Brain microvascular endothelial cell (primary cell): ENCODE data around the gene AGBL1.

Source experiments
- DNase-seq: peaks from one replicate; pipeline ENCODE4 v3.0.0-alpha.2; 2020
- H3K27ac ChIP-seq: fragments of 250-450 bp; sonication (Bioruptor Pico); 2 replicates; pipeline ENCODE4 v1.5.1; 2020; ENCODE audit warnings: mild to moderate bottlenecking, moderate library complexity
- H3K27me3 ChIP-seq: fragments of 250-450 bp; sonication (Bioruptor Pico); replicated peaks from 2 replicates; pipeline ENCODE4 v1.5.1; 2020; ENCODE audit warnings: mild to moderate bottlenecking
- H3K36me3 ChIP-seq: fragments of 250-450 bp; sonication (Bioruptor Pico); replicated peaks from 2 replicates; pipeline ENCODE4 v1.5.1; 2020; ENCODE audit warnings: mild to moderate bottlenecking
- H3K4me3 ChIP-seq: 2 replicates; pipeline ENCODE4 v1.5.1; 2011; ENCODE audit warnings: low read depth, mild to moderate bottlenecking, control low read depth, low read length, moderate library complexity
- in situ Hi-C: cut with HindIII; loops from 2 replicates; pipeline ENCODE4 v1.10.0; 2017; ENCODE audit warnings: low sequenced_read_pairs, low pct_ligation_motif_present
- TF ChIP-seq, protein P1 (sequence below): IDR thresholded peaks from 2 replicates; pipeline ENCODE4 v1.5.1; 2011; ENCODE audit warnings: low read depth, mild to moderate bottlenecking, moderate library complexity, low read length, control low read depth, inconsistent platforms; ENCODE audit errors: missing control alignments

The AGBL1 gene

DNA sequence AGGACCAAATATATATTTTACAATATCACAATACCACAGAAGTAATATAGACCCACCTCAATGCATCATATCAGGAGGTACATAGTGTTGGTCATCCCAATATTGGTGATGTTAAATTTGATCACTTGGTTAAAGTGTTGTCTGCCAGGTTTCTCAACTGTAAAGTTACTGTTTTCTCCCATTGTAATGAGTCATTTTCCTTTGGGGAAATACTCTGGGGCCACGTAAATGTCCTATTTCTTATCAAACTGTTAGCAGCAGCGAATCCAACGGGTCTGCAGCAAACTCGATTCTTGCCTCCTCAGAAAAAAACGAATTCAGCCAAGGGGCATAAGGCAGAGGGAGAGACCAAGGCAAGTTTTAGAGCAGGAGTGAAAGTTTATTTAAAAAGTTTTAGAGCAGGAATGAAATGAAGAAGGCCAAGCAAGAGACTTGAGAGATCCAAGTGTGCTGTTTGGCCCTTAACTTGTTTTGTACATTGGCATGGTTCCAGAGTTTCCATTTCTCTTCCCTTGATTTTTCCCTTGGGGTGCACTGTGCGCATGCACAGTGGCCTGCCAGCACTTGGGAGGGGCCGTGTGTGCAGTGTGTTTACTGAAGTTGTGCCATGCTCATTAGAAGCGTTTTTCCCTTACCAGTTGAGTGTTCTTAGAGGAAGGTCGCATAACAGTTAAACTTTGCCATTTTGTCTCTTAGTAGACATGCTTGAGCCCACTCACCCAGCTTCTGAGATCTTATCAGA lies 512.5 kb downstream of the AGBL1 start:
- Histone ChIP-seq H3K36me3 (no peaks in the 10 kb centered on the region), H3K4me3 (no peak overlapping the region), H3K27me3 (no peaks in the 10 kb centered on the region), H3K27ac (no peak overlapping the region)
- TF ChIP-seq, protein P1, sequence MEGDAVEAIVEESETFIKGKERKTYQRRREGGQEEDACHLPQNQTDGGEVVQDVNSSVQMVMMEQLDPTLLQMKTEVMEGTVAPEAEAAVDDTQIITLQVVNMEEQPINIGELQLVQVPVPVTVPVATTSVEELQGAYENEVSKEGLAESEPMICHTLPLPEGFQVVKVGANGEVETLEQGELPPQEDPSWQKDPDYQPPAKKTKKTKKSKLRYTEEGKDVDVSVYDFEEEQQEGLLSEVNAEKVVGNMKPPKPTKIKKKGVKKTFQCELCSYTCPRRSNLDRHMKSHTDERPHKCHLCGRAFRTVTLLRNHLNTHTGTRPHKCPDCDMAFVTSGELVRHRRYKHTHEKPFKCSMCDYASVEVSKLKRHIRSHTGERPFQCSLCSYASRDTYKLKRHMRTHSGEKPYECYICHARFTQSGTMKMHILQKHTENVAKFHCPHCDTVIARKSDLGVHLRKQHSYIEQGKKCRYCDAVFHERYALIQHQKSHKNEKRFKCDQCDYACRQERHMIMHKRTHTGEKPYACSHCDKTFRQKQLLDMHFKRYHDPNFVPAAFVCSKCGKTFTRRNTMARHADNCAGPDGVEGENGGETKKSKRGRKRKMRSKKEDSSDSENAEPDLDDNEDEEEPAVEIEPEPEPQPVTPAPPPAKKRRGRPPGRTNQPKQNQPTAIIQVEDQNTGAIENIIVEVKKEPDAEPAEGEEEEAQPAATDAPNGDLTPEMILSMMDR: no peak
- in situ Hi-C loops: no loop called here
- no peak for DNase-seq

DNA sequence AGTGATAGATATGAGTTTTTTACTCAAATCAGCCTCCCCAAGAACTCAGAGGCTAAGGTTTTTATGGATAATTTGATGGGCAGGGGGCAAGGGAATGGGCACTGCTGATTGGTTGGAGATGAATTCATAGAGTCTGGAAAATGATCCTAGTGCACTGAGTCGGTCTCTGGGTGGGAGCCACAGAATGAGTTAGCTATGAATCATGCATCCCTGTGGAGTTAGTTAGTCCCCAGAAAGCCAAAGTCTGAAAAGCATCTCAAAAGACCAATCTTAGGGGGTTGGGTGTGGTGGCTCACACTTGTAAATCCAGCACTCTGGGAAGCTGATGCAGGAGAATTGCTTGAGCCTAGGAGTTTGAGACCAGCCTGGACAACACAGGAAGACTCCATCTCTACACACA lies 516.1 kb downstream of the AGBL1 start:
- Histone ChIP-seq H3K27ac (no peak overlapping the region), H3K36me3 (no peaks in the 10 kb centered on the region), H3K4me3 (no peak overlapping the region), H3K27me3 (no peaks in the 10 kb centered on the region)
- TF ChIP-seq, protein P1: no peak
- no peak for DNase-seq
- in situ Hi-C loops: no loop called here

DNA sequence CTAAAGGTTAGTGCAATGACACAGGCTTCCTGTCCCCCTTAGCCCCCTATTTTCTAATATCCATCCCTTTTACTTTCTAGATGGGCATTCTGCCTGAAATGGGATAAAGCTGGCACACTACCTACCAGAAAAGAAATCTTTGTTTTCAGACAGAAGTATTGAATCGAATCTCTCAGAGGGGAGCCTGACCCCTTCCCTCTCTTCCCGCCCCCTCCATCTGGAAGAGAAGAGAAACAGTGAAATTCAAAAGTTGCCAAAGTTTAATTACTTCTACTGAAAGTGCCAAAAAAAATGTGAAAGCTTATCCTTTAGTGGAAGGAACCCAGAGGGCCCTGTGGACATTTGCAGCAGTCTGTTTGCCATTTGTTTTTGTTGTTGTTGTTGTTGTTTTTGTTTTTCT lies 523.8 kb downstream of the AGBL1 start:
- no peaks in the 10 kb centered on the region for H3K36me3 ChIP-seq
- no peak overlapping the region for H3K27ac ChIP-seq
- in situ Hi-C loops: no loop called here
- TF ChIP-seq, protein P1: no peak
- DNase-seq: no peak
- H3K27me3 ChIP-seq: no peaks in the 10 kb centered on the region
- no peak overlapping the region for H3K4me3 ChIP-seq

DNA sequence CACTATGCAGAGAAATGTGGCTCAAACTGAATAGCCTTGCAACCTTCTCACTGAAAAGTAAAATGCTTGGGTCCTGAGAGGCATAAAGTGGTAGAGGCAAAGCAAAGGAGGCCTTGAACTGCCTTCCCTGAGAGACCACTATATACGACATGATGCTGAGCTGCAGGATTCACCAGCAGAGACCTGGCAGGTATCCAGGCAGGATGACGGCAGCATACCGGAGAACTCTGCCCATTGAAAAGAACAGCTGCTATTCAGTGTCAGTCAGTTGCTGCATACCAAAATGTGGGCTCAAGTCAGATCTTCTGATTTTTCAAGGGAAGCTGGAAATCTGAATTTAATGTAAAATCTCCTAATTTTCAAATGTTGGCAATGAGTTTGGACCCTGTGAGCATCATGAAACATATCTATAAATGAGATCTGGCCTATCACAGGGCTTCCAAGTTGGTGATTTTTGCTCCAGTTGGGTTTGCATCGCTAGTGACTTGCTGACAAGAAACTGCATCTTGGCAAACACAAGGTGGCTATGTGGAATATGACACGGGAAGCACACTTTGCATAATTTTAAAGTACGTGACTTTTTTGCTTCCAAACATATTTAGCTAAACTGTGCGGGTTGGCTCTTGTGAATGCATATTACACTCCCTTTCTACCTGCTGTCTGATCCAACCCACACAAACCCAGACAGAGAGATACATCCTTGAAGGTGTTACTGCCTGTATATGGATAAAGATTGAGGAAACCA lies 529.0 kb downstream of the AGBL1 start:
- no peaks in the 10 kb centered on the region for H3K36me3 ChIP-seq
- DNase-seq: no peak
- no peak overlapping the region for H3K4me3 ChIP-seq
- no peak overlapping the region for H3K27ac ChIP-seq
- TF ChIP-seq, protein P1: no peak
- H3K27me3 ChIP-seq: no peaks in the 10 kb centered on the region
- in situ Hi-C loops: no loop called here

DNA sequence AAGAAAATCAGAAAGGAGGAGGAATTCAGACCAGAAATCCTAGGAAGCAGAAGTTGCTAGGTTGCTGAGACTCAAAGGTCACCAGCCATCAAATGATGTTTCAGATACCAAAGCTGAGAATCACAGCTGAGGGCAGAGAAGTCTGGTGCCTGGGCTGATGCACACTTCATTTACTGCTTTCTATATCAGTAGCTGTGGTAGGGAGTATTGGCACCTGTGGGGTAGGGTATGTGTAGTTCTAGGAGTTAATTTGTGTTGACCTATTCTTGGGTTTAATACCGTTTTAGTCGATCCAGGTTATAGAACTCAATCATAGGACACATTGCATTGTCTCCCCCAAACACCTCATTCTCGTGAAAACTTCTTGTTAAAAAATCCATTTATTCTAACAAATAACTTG lies 529.6 kb downstream of the AGBL1 start:
- H3K27ac ChIP-seq: no peak overlapping the region
- in situ Hi-C loops: no loop called here
- H3K4me3 ChIP-seq: no peak overlapping the region
- no peaks in the 10 kb centered on the region for H3K27me3 ChIP-seq
- no peaks in the 10 kb centered on the region for H3K36me3 ChIP-seq
- TF ChIP-seq, protein P1: no peak
- DNase-seq: no peak

DNA sequence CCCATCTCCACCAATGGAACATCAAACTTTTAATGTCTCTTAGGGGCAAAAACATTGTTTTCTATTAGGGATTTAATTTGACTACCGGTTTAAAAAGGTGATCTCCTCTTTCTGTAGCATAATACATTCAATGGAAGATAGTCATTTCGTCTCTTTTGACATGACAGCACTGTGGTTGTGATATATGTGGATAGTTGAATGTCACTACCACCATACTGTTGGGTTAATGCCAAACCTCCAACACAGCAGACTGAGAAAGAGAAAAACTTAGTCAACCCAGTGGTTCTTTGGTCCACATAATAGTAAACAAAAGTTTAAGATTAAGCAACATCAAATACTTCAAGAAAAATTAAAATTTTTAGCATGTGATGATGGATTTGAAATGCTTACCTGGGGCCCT lies 530.4 kb downstream of the AGBL1 start:
- H3K27me3 ChIP-seq: no peaks in the 10 kb centered on the region

More for the DNA sequence above, 530.4 kb downstream of the AGBL1 start:
- in situ Hi-C loops: no loop called here
- H3K4me3 ChIP-seq: no peak overlapping the region
- no peak for DNase-seq
- no peak overlapping the region for H3K27ac ChIP-seq
- H3K36me3 ChIP-seq: no peaks in the 10 kb centered on the region
- TF ChIP-seq, protein P1: no peak
